HG02623 (cell line): ENCODE data around the gene PLBD2.
"Not testable (repeated sequence)": the region's sequence is repeated elsewhere in the genome, so short reads cannot be mapped to it uniquely, and the experiment has no call there.

Source experiments
- ATAC-seq: cut with Tn5 transposase; IDR thresholded peaks from one replicate; pipeline ENCODE4 v1.9.1; 2021; ENCODE audit warnings: moderate library complexity; ENCODE audit not compliant: unreplicated experiment

PLBD2 gene

DNA sequence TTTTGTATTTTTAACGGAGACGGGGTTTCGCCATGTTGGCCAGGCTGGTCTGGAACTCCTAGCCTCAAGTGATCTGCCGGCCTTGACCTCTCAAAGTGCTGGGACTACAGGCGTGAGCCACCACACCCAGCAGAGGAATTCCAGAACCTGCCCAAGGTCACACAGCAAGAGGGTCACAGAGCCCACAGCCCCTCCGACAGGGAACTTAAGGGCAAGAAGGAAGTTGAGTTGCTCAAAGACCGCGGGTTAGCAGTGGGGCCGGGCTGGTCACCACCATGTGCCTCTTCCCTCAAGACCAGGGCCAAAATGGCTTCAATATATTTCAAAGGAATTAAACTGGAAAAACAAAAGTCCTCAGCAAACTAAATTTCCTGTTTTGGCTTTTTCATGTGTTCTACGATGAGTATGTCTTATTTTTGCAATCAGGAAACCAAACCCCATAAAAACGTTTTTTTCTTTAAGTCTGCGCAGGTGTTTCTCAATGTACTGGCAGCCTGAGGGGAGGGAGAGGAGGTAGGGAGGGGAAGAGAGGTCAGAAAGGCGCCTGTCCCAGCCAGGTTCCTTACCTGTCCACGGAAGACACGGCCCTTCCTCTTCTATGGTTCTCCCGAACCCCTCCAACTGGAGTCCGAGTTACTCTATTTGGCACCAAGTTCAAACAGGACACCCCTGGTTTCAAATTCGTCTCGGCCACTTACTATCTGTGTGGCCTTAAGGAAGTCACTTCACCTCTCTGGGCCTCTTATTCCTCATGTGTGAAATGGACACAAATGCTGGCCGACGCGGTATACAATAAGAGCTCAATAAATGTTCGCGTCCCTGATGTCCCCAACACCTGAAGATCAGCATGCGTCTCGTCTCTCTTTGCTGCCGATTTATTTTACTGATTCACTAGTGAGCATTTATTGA is 24.3 kb upstream of the PLBD2 start:
- ATAC-seq = peak; percentile 15

DNA sequence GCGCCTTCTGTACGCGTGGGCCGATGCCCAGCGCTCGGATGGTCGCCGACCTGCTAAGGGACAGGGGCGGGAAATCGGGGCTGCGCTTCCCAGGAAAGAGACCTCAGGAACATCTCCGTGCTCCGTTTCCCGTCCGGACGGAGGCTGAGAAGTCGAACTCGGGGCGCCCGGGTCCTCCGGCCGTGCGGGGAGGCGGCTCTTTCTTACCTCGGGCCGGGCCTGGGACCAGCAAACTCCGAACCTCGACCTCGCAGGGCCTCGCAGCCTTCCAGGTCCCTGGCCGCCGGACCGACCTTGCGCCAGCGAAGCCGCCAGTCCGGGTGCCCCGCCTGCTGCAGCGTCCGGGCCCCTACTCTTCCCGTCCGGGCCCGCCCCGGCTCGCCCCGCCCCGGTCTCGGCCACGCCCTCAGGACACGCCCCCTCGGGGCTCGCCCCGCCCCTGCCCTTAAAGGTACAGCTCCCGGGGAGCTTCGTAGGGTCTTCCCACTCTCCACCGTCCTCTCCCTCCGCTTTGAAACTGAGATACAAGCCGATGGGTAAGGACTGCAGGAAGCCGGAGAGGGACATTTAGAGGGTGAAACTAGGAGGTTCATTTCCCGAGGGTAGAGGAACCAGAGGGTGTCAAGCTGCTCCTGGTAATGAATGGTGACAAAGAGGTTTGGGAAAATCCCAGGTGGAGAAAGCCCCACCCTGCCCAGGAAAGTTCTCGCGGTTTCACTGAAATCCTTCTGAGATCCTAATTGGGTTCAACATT is 23.4 kb upstream of the PLBD2 start, which contains the start of gene SLC8B1:
Gene SLC8B1, minus strand, starts transcription at position 324 of the 754 bp plus-strand sequence. CDS start 2,231 bp downstream, outside the sequence.
- ATAC-seq = peak; percentile 94

DNA sequence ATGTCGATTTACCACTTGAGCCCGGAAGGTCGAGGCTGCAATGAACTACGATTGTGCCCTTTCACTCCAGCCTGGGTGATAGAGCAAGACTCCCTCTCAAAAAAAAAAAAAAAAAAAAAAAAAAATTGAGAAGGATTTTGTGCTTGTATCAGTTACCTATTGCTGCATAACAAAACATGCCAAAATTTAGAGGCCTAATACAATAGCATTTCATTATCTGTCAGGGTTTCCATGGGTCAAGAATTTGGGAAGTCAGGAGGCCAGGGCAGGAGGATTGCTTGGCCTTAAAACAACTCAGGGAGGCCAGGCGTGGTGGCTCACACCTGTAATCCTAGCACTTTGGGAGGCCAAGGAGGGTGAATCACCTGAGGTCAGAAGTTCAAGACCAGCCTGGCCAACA is 18.8 kb upstream of the PLBD2 start:
- ATAC-seq = no peak

DNA sequence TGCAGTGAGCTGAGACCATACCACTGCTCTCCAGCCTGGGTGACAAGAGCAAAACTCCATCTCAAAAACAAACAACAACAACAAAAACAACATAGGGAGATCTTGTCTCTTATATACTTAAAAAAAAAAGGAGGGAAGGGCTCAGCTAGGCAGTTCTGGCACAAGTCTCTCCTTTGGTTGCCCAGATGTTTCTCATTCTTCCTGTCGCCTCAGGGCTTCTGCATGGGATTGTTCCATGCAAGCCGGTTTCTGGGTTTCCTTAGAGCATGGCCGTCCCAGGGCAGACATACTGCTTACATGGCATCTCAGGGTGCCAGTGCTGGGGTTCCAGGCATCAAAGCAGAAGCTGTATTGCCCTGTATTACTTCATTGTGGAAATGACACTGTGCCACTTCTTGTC is 18.3 kb upstream of the PLBD2 start:
- ATAC-seq = no peak

DNA sequence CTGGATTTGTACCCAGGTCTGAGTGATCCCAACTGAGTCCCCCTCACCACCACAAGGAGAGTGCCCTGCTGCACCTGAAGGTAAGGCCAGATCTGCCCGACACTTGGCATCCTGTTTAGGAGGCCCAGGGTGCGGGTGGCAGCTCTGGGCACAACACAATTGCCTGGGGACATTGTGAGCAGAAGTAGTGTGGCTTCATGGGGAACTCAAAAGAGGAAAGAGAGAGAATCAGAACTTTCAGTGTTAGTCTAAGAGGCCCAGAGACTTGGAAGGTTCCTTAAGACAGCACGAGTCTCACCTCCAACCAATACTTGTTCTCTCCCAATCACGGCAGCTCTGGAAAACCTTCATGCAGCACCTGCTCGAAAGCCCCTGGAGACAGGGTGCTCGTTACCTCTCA is 16.9 kb upstream of the PLBD2 start:
- no peak for ATAC-seq

DNA sequence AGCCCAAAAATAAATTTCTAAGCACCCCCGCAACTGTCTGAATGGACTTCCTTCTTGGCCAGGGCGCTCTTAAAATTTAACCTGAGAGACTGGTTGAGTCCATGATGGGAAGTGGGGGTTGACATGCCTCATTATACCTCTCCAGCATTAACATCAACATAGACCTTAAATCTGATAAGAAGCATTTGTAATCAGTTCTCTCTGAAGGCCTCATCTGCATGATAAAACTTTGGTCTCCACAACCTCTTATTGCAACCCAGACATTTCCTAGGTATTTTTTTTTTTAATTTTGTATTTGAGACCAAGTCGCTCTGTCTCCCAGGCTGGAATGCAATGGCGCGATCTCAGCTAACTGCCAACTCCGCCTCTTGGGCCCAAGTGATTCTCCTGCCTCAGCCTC is 13.1 kb upstream of the PLBD2 start:
- no peak for ATAC-seq

DNA sequence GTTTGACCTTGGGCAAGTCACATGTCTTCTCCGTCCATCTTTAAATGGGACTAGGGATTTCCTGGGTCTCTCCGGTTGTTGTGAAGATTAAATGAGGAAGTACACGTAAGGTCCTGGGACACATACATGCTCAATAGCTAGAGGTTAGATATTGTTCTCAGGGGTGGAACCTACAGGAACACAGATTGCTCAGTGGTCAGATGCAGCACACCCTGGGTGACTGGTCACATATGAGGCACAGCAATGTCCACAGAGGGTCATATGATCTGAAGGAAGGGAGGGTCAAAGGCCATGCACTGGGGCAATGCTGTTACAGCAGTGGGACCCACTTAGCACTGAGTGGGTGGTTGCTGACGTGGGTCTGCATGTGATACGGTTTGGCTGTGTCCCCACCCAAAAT is 12.0 kb upstream of the PLBD2 start:
- no peak for ATAC-seq

DNA sequence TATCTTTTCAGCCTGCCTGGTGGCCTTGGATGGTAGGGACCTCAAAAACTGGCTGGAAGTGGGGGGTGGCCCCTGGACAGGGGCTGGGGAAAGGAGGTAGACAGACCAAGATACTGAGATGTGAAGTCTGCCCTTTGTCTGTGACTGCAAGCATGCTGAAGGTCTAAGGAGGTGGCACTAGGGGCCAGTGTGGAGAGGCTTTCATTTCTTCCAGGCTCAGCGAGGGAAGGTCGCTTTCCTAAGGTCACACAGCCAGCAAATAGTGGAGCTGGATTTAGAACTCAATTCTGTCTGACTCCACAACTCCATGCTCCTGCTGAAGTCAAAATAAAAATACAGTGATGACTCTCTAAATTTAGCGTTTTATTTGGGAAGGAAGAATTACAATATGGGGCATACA is 11.3 kb upstream of the PLBD2 start:
- ATAC-seq = no peak

DNA sequence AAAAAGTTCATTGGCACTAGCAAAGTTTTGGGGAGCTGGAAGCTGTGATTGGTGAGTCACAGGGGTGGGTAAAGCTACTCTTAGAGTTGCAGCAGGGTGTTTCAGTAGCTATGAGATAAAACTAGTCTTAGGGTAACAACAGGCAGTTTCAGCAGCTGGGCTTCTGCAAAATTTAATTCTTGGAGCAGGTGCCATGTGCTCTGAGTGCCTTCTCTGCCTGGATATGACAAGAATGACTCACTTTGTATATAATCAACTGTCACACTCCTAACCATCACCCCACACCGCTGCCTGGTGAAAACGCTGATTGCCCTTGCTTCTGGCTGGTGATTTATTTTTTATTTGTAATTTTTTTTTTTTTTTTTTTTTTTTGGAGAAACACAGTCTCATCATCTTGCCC is 10.5 kb upstream of the PLBD2 start:
- no peak for ATAC-seq

DNA sequence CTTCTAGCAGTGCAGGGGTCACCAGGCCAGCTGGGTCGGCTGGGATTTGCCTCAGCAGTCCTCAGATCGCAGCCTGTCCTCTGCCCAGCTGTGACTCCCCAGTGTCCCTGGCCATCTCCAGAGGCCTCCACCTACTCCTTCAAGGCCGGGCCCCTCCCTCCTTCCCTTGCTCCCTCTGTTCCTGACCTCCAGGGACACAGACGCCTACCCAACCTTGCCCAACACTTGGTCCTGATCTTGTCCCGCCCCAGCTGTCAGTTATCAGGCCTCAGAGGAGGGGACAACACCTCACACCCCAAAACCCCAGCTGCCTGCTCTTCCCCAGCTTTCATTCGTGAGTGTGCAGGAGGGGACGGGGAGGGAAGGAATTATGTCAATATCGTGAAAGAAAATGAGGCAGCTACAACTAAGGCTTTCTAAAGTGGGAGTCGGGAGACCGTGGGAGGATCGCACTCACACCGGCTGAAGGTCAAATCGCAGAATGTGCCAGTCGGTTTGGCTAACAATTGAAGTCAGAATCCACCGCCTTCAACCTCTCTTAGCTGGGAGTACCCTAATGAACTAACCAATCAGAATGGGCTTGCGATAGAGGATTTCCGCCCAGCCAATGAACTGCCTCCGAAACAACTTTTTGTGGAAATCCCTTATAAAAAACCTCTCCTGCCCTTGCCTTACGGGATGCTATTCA is 9.4 kb upstream of the PLBD2 start:
- no peak for ATAC-seq

DNA sequence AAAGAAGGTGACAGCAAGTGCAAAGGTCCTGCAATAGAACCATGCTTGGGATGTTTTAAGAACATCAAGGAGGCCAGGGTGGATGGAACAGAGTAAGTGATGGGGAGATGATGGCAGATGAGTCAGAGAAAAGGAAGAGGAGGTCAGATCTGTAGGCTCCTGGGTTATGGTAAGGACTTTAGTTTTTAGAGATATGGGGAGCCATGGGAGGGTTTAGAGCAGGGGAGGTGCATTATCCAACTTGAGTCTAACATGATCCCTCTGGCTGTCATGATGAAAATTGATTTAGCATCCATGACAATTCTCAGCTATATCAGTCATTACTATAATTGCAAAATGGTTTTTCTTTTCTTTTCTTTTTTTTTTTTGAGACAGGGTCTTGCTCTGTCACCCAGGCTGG is 7.3 kb upstream of the PLBD2 start:
- no peak for ATAC-seq

DNA sequence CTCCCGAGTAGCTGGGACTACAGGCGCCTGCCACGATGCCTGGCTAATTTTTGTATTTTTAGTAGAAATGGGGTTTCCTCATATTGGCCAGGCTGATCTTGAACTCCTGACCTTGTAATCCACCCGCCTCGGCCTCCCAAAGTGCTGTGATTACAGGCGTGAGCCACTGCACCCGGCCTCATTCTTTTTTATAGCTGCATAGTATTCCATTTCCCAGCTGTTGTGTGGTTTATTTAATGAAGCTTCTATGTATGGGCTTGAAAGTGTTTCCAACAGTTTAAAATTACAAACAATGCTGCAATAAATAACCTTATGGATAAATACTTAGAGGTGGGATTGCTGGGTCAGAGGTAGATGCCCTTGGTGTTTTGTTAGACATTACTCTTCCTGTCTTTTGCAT is 4.2 kb upstream of the PLBD2 start:
- ATAC-seq = not testable (repeated sequence)

DNA sequence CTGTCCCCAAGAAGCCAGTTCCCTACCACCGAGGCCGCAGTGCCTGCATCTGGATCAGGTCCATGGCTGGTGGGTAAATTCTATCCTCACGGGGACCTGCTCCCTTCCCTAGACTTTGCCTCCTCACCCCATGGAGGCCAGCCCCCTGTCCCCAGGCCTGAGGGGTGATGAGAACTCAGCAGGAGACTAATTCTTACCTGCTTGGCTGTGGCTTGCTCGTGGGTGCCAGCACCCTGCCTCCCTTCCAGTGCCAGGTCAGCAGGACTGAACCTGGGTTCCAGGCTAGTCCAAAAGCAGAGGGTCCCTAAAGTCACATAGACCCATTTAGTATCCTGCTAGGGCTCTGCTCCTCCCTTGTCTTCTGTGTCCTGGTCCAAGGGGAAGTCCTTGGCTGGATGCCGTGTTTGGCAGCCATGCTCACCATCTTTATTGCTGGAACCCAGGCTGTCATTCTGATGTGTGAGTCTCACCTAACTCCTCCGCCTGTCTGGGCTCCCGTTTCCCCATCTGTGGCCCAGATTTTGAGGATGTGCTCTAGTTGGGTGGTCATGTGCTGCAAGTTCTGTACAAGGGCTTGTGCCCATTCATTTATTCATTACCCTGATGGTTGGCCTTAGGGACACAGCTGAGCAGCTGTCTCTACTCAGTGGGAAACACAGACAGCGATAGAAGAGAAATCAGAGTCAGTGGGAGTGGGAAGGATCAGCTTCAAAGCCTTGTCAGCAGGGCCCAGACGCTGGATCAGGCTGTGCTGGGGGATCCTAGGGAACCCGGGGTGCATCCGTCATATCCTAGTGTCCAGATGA is 949 bp downstream of the PLBD2 start:
- peak; percentile 5 for ATAC-seq

DNA sequence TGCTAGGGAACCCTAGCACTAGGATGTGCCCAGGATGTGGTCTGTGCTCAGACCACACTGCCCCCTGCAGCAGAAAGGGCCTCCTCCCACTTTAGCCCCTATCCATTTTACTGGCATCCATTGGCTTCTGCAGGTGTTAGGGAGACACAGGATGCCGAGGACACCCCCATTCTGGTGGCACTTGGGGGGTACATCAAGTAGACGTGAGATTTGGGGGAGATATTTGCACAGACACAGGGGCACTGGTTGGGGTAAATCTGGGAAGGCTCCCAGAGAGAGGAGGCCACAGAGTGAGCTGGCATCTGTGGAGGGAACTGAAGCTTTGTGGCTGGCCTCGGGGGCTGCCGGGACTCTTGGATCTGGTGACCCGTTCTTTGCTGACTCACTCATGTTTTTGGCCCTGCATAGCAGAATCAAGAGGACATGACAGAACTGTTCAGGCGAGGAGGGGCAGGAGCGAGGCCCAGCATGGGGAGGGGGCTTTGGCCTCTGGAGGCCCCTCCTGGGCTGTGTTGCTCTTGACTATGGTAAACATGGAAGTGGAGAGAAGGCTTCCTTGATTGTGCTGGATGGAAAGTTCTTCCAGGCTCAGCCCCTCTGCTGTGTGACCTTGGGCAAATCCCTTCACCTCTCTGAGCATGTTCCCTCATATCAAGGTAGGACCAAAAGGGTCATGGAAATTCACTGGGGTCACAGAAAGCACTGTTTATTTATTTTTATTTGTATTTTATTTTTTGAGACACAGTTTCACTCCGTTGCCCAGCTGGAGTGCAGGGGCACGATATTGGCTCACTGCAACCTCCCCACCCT is 1.8 kb downstream of the PLBD2 start:
- ATAC-seq = no peak

DNA sequence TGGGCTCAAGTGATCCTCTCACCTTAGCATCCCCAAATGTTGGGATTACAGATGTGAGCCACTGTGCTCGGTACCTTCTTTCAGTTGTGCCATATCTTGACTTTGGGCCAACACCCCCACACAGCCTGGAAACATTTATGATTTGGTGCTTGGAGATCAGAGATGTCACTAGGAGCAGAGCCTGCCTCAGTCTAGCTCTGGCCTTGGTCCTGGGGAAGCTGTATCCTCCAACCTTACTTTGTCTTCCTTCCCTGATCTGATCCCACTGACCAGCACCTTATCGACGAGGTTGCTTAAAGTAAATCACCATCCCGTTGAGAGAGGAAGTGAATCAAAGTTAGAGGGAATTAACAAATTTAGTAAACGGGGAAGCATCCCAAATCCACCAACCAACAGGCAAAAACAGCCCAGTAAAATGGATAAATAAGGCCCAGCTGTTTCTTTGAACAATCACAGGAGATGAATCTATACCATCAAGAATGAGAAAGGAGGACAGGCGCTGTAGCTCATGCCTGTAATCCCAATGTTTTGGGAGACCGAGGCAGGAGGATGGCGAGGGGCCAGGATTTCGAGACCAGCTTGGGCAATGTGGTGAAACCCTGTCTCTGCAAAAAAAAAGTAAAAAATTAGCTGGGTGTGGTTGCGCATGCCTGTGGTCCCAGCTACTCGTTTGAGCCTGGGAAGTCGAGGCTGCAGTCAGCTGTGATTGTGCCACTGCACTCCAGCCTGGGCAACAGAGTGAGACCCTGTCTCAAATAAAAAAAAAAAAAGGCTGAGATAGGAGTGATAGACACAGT is 3.4 kb downstream of the PLBD2 start:
- ATAC-seq = no peak

DNA sequence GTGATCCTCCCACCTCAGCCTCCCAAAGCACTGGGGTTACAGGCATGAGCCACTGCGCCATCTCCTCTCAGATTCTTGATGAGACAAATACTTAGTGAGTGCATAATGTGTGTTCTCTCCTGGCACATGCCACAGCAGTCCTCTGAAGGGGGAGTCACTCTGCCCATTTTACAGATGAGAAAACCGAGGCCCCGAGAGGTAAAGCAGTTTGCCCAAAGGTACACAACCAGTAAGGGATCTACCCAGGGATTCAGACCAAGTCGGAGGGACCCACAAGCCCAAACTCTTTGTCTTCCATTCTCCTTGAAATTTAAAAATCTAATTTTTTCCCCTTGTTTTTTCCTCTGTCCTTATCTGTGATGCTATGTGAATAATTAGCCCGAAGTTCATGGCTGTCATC is 6.3 kb downstream of the PLBD2 start:
- ATAC-seq = no peak

DNA sequence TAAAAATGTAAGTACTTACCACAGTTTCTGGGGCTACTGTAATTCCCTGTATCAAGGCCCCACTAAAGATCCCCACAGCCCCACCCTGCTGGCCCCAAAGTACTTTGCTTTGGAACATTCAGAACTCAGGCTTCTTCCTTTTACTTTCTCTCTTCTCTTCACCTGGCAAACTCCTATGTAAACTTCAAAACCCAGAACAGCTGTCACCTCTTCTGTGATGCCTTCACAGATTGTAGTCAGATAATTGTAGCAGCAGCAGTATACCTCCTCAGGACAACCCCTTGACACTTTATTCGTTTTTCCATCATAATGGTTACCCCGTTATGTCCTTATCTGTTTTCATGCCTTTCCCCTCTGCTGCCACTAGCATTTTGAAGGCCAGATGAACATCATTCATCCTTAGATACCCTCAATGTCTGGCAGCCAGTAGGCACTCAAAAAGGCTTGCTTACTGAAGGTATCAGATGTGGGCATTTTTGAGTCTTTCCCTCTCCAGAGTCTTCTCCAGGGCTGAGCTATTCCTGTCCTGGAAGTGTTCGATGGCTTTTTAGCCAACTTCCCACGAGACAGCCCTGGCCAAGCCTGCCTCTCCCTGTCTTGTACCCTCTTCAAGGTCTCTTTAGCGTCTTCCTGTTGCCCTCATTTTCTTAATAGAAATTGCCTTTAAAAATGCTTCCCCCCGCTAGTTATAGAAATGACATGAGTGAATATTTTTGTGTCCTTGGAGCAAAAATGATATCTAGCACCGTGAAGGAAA is 7.4 kb downstream of the PLBD2 start:
- ATAC-seq = no peak

DNA sequence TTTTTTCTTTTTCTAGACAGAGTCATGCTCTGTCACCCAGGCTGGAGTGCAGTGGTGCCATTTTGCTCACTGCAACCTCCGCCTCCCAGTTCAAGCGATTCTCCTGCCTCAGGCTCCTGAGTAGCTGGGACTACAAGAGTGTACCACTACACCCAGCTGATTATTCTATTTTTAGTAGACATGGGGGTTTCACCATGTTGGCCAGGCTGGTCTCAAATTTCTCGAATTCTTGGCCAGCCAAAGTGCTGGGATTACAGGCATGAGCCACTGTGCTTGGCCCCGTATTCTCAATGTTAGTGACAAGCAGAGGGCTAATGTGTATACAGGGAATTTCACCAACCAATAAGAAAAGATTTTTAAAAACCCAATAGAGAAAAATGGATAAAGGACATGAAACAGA is 8.4 kb downstream of the PLBD2 start:
- no peak for ATAC-seq
